Liver (tissue), 9 donors: ENCODE data around the gene CLUH. TPM values are rescaled to one million over a fixed set of nuclear protein-coding genes. Genes with fewer than 3 reads are reported as not detected.

Experiments
- DNase-seq: peaks from one replicate; pipeline ENCODE4 v3.0.0-alpha.2; 2017; ENCODE audit warnings: low spot score
- H3K27ac ChIP-seq, 2 donors: one replicate each; pipeline ENCODE4 v1.7.0; 2013; ENCODE audit warnings: inconsistent platforms in 2 of 2, low read length in 2 of 2, control low read depth in 1 of 2, low read depth in 1 of 2, mild to moderate bottlenecking in 1 of 2
- H3K27me3 ChIP-seq, 4 donors: one replicate each; pipeline versions ENCODE4 v1.6.1 to v1.7.0; 2013; ENCODE audit warnings: low read length in 3 of 4, inconsistent platforms in 1 of 4, mild to moderate bottlenecking in 1 of 4, moderate library complexity in 1 of 4; ENCODE audit not compliant: control insufficient read depth in 4 of 4, insufficient read depth in 4 of 4
- H3K36me3 ChIP-seq, 4 donors: one replicate each; pipeline versions ENCODE4 v1.6.1 to v1.7.0; 2013; ENCODE audit warnings: low read length in 3 of 4, mild to moderate bottlenecking in 3 of 4, low read depth in 1 of 4, moderate library complexity in 1 of 4; ENCODE audit not compliant: control insufficient read depth in 4 of 4, insufficient read depth in 3 of 4
- H3K4me1 ChIP-seq, 4 donors: one replicate each; pipeline versions ENCODE4 v1.6.1 to v1.7.0; 2013; ENCODE audit warnings: low read length in 3 of 4, mild to moderate bottlenecking in 3 of 4, moderate library complexity in 1 of 4; ENCODE audit not compliant: control insufficient read depth in 4 of 4, insufficient read depth in 4 of 4
- H3K4me3 ChIP-seq, 3 donors: one replicate each; pipeline versions ENCODE4 v1.6.1 to v1.7.0; 2013; ENCODE audit warnings: low read length in 3 of 3, control low read depth in 1 of 3, low read depth in 1 of 3, mild to moderate bottlenecking in 1 of 3
- H3K9ac ChIP-seq, 2 donors: one replicate each; pipeline ENCODE4 v1.7.0; 2013; ENCODE audit warnings: low read length in 2 of 2, mild to moderate bottlenecking in 2 of 2, moderate library complexity in 2 of 2, control low read depth in 1 of 2, low read depth in 1 of 2
- H3K9me3 ChIP-seq, 4 donors: one replicate each; pipeline versions ENCODE4 v1.6.1 to v1.7.0; 2013; ENCODE audit warnings: low read length in 3 of 4; ENCODE audit not compliant: control insufficient read depth in 4 of 4
- FOXA1 ChIP-seq: IDR thresholded peaks from 2 replicates; pipeline ENCODE4 v1.6.1; 2016; ENCODE audit warnings: antibody characterized with exemption
- FOXA2 ChIP-seq: IDR thresholded peaks from 2 replicates; pipeline ENCODE4 v1.6.1; 2016; ENCODE audit warnings: antibody characterized with exemption
- GABPA ChIP-seq, 2 donors: IDR thresholded peaks in 1 of 2; conservative IDR thresholded peaks in 1 of 2; 2 replicates each; pipeline ENCODE4 v1.6.1; 2016; ENCODE audit warnings: antibody characterized with exemption in 2 of 2, mild to moderate bottlenecking in 1 of 2, moderate library complexity in 1 of 2
- HNF4A ChIP-seq, 2 donors: conservative IDR thresholded peaks; 2 replicates each; pipeline ENCODE4 v1.6.1; 2016; ENCODE audit warnings: antibody characterized with exemption in 2 of 2, mild to moderate bottlenecking in 2 of 2
- HNF4G ChIP-seq: IDR thresholded peaks from 2 replicates; pipeline ENCODE4 v1.6.1; 2016; ENCODE audit warnings: antibody characterized with exemption
- JUND ChIP-seq, 2 donors: IDR thresholded peaks; 2 replicates each; pipeline ENCODE4 v1.6.1; 2016; ENCODE audit warnings: antibody characterized with exemption in 2 of 2
- NR2F2 ChIP-seq: IDR thresholded peaks from 2 replicates; pipeline ENCODE4 v1.6.1; 2016; ENCODE audit warnings: antibody characterized with exemption
- RAD21 ChIP-seq, 2 donors: IDR thresholded peaks; 2 replicates each; pipeline ENCODE4 v1.6.1; 2016; ENCODE audit warnings: antibody characterized with exemption in 2 of 2, mild to moderate bottlenecking in 2 of 2
- RXRA ChIP-seq, 2 donors: IDR thresholded peaks; 2 replicates each; pipeline ENCODE4 v1.6.1; 2017 to 2018; ENCODE audit warnings: antibody characterized with exemption in 2 of 2, mild to moderate bottlenecking in 1 of 2
- SP1 ChIP-seq: IDR thresholded peaks from 2 replicates; pipeline ENCODE4 v1.6.1; 2018; ENCODE audit warnings: antibody characterized with exemption, mild to moderate bottlenecking
- whole genome bisulfite sequencing: extraction: QIAGEN DNeasy Blood & Tissue Kit; methylation state at CpG from one replicate; pipeline ENCODE4 v1.1.7; 2013; 5-methylcytosine and 5-hydroxymethylcytosine counted together
- polyA plus RNA-seq, 2 donors: library from polyadenylated mRNA; stranded (reverse) in 1 of 2; unstranded in 1 of 2; fragments of 200-250 nt in 1 of 2; fragments of >200 nt in 1 of 2; fragmentation: Nextera tagmentation in 1 of 2; extraction: Ambion mirVana in 1 of 2; gene quantifications; one replicate each; pipeline versions ENCODE4 v1.2.1 to v1.2.3, GENCODE V29; 2013 to 2015
- total RNA-seq, 2 donors: library from RNA; depleted of rRNA; stranded (reverse); fragments of >200 nt; gene quantifications; one replicate each; pipeline ENCODE4 v1.2.3, GENCODE V29; 2014
- TF ChIP-seq, protein P1 (sequence below): fragments of 150-350 bp; IDR thresholded peaks from 2 replicates; pipeline ENCODE4 v1.5.1; 2017; ENCODE audit warnings: improper control_type of control experiment, low read depth, low read length; ENCODE audit not compliant: missing input control
- TF ChIP-seq, protein P2 (sequence below): IDR thresholded peaks from 2 replicates; pipeline ENCODE4 v1.6.1; 2016; ENCODE audit warnings: antibody characterized with exemption
- TF ChIP-seq, protein P3 (sequence below): IDR thresholded peaks from 2 replicates; pipeline ENCODE4 v1.6.1; 2016; ENCODE audit warnings: antibody characterized with exemption, mild to moderate bottlenecking
- donor health status: healthy.
- donor health status: healthy.
- donor health status: healthy.
- donor health status: healthy.
- donor health status: healthy.

CLUH gene
- total and polyA plus RNA-seq, 4 donors: 40.2 to 224 (median 102) TPM

DNA sequence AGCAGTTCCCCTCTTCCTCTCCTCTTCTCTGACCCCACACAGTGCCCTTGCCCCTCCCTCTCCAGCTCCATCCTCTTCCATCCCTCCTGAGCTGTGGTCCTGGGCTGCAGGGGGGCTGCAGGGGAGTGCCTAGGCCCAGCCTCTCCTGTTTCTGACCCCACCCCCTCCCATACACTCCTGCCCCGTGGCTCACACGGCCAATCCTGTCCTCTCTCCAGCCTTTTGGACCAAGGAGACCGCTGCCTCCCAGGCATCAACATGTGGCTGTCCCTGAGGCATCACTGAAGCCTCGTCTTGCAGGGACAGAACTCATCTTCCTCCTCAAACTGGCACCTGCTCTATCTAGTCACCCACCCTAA lies 6.7 kb downstream of the CLUH start:
- no peak for DNase-seq
- WGBS: 60% methylated on average over 4 of the region's 4 CpGs
- peaks cover 18 to 63% (median 56%) of the 10 kb centered on the region in 4 donors for H3K4me1 ChIP-seq
- no peak overlapping the region for H3K9ac ChIP-seq
- no peak overlapping the region for H3K4me3 ChIP-seq
- no peak for TF ChIP-seq HNF4G
- peaks cover 17 to 42% (median 23%) of the 10 kb centered on the region in 4 donors for H3K36me3 ChIP-seq
- H3K27me3 ChIP-seq: no peaks in the 10 kb centered on the region
- H3K27ac ChIP-seq: no peak overlapping the region
- no peaks in the 10 kb centered on the region for H3K9me3 ChIP-seq

DNA sequence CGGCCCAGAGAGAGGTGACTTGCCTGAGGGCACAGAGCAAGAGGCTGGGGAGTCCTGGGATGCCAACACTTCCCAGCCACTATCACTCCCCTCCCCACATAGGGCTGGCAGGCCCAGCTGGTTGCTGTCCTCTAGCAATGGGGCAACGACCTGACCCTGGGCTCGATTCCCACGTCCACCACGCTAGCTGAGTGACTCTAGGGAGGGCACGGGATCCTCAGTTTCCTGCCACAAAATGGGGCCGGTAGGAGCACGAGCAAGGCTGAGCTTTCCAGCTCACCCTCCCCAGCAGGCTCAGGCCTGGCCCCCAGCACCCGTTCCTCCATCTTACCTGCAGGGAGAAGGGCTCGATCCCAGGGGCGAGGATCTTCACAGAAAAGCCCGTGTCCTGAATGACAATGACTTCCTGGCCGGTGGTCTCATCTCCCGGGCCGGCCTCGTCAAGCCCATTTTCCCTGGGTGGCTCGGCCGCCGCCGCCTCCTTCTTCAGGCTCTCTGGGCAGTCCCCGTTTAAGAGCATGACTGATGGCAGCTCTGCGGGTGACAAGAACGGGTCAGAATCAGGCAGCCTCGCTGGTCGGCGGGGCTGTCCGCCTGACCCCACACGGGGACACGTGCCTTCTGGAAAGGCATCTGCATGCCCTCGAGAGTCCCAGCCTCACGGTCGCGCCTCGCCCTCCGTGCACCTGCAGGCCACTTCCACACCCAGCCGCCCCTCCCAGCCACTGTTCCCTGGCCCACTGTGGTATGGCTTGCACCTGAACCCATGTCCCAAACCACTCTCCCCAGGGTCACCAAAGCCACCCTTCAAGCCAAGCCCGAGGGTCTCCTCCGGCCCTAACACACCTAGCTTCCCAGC lies 7.3 kb downstream of the CLUH start:
- 60% methylated on average over 38 of the region's 38 CpGs for WGBS
- Histone ChIP-seq H3K9ac (no peak overlapping the region), H3K4me1 (peaks cover 18 to 59% (median 53%) of the 10 kb centered on the region in 4 donors), H3K36me3 (peaks cover 18 to 45% (median 24%) of the 10 kb centered on the region in 4 donors), H3K4me3 (no peak overlapping the region), H3K27ac (peak overlapping the region in 1 of 2 donors; percentile 32), H3K9me3 (no peaks in the 10 kb centered on the region), H3K27me3 (no peaks in the 10 kb centered on the region)
- TF ChIP-seq HNF4G (no peak), FOXA2 (no peak), RXRA (IDR thresholded peaks at IDR 0.05) (peak; percentile 35 to 65), HNF4A (conservative IDR thresholded peaks at IDR 0.05) (no peak)
- DNase-seq: no peak

DNA sequence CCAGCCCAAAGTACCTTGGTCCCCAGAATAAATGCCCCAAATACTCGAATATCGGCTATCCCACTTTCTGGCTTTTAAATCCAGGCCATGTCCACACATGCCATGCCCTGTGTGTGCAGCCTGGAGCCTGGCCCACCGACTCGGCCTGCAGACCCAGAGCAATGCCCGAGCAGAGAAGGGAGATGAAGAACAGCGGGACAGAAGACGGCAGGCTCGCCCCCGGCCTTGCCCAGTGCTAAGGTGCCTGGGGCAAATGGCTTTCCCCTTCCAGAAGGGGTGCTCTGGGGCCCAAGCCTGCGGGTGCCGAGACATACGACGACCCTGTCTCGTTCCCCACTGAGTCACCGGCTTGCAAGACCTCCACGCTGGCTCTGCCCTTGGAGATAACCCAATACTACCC lies 8.0 kb downstream of the CLUH start:
- no peak for DNase-seq
- no peaks in the 10 kb centered on the region for H3K9me3 ChIP-seq
- no peak overlapping the region for H3K9ac ChIP-seq
- peaks cover 18 to 52% (median 48%) of the 10 kb centered on the region in 4 donors for H3K4me1 ChIP-seq
- no peaks in the 10 kb centered on the region for H3K27me3 ChIP-seq
- WGBS: 92% methylated on average over 16 of the region's 16 CpGs
- peaks cover 18 to 50% (median 27%) of the 10 kb centered on the region in 4 donors for H3K36me3 ChIP-seq
- TF ChIP-seq, protein P1, sequence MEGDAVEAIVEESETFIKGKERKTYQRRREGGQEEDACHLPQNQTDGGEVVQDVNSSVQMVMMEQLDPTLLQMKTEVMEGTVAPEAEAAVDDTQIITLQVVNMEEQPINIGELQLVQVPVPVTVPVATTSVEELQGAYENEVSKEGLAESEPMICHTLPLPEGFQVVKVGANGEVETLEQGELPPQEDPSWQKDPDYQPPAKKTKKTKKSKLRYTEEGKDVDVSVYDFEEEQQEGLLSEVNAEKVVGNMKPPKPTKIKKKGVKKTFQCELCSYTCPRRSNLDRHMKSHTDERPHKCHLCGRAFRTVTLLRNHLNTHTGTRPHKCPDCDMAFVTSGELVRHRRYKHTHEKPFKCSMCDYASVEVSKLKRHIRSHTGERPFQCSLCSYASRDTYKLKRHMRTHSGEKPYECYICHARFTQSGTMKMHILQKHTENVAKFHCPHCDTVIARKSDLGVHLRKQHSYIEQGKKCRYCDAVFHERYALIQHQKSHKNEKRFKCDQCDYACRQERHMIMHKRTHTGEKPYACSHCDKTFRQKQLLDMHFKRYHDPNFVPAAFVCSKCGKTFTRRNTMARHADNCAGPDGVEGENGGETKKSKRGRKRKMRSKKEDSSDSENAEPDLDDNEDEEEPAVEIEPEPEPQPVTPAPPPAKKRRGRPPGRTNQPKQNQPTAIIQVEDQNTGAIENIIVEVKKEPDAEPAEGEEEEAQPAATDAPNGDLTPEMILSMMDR: no peak
- TF ChIP-seq JUND (IDR thresholded peaks at IDR 0.05): no peak
- TF ChIP-seq SP1: no peak
- H3K27ac ChIP-seq: peak overlapping the region in 1 of 2 donors; percentile 32
- H3K4me3 ChIP-seq: no peak overlapping the region

DNA sequence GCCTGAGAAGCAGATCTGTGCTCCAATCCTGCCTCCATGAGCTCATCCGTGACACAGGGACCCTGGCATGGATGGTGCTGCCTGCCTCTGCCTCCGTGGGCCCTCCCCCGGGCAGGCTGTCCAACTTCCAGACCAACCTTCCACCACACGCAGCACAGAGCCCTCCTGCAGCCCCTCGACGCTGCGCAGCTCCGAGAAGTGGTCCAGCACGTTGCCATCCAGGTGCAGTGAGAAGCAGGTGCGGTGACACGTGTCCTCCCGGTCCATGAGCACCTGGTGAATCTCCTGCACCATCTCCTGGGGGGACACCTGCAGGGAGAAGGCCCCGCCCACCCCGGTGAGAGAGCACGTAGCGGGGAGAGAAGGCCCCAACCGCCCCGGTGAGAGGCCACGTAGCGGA lies 8.4 kb downstream of the CLUH start:
- Histone ChIP-seq H3K36me3 (peaks cover 18 to 55% (median 29%) of the 10 kb centered on the region in 4 donors), H3K9ac (no peak overlapping the region), H3K9me3 (no peaks in the 10 kb centered on the region), H3K4me3 (no peak overlapping the region), H3K27me3 (no peaks in the 10 kb centered on the region), H3K4me1 (peaks cover 18 to 48% (median 45%) of the 10 kb centered on the region in 4 donors), H3K27ac (no peak overlapping the region)
- WGBS: 95% methylated on average over 20 of the region's 20 CpGs
- no peak for DNase-seq
- TF ChIP-seq, protein P1: no peak
- TF ChIP-seq HNF4A (conservative IDR thresholded peaks at IDR 0.05) (no peak), FOXA1 (no peak), GABPA (IDR thresholded peaks at IDR 0.05 in 1 of 2, conservative IDR thresholded peaks at IDR 0.05 in 1 of 2) (no peak), JUND (IDR thresholded peaks at IDR 0.05) (no peak), NR2F2 (no peak), FOXA2 (no peak), RXRA (IDR thresholded peaks at IDR 0.05) (no peak), RAD21 (IDR thresholded peaks at IDR 0.05) (no peak), HNF4G (no peak), SP1 (no peak)
- TF ChIP-seq, protein P2, sequence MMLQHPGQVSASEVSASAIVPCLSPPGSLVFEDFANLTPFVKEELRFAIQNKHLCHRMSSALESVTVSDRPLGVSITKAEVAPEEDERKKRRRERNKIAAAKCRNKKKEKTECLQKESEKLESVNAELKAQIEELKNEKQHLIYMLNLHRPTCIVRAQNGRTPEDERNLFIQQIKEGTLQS: no peak
- TF ChIP-seq, protein P3, sequence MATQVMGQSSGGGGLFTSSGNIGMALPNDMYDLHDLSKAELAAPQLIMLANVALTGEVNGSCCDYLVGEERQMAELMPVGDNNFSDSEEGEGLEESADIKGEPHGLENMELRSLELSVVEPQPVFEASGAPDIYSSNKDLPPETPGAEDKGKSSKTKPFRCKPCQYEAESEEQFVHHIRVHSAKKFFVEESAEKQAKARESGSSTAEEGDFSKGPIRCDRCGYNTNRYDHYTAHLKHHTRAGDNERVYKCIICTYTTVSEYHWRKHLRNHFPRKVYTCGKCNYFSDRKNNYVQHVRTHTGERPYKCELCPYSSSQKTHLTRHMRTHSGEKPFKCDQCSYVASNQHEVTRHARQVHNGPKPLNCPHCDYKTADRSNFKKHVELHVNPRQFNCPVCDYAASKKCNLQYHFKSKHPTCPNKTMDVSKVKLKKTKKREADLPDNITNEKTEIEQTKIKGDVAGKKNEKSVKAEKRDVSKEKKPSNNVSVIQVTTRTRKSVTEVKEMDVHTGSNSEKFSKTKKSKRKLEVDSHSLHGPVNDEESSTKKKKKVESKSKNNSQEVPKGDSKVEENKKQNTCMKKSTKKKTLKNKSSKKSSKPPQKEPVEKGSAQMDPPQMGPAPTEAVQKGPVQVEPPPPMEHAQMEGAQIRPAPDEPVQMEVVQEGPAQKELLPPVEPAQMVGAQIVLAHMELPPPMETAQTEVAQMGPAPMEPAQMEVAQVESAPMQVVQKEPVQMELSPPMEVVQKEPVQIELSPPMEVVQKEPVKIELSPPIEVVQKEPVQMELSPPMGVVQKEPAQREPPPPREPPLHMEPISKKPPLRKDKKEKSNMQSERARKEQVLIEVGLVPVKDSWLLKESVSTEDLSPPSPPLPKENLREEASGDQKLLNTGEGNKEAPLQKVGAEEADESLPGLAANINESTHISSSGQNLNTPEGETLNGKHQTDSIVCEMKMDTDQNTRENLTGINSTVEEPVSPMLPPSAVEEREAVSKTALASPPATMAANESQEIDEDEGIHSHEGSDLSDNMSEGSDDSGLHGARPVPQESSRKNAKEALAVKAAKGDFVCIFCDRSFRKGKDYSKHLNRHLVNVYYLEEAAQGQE: no peak
